ENCODE results near the gene NFATC2IP.
"Not testable (repeated sequence)": the region's sequence is repeated elsewhere in the genome, so short reads cannot be mapped to it uniquely, and the experiment has no call there.

Gene NFATC2IP

GRCh38 chr16:28991687-28992086 lies 41.0 kb downstream of the NFATC2IP start:
- DNase-seq (ENCODE audit: low read depth): no peak
- H3K4me3 ChIP-seq (ENCODE audit: control insufficient read depth, low read depth, low read length): no peak overlapping the region
- no peak for TF ChIP-seq CTCF (conservative IDR thresholded peaks at IDR 0.05; ENCODE audit: control insufficient read depth, insufficient read depth, low read depth, low read length)

GRCh38 chr16:28992496-28992895 lies 41.8 kb downstream of the NFATC2IP start:
- no peak for DNase-seq (ENCODE audit: low read depth)
- no peak overlapping the region for H3K4me3 ChIP-seq (ENCODE audit: control insufficient read depth, low read depth, low read length)
- TF ChIP-seq CTCF (conservative IDR thresholded peaks at IDR 0.05; ENCODE audit: control insufficient read depth, insufficient read depth, low read depth, low read length): no peak

GRCh38 chr16:28998837-28999236 lies 48.1 kb downstream of the NFATC2IP start:
- no peak for TF ChIP-seq CTCF (conservative IDR thresholded peaks at IDR 0.05; ENCODE audit: control insufficient read depth, insufficient read depth, low read depth, low read length)
- no peak overlapping the region for H3K4me3 ChIP-seq (ENCODE audit: control insufficient read depth, low read depth, low read length)
- DNase-seq (ENCODE audit: low read depth): no peak

- no peak for TF ChIP-seq CTCF (conservative IDR thresholded peaks at IDR 0.05; ENCODE audit: control insufficient read depth, insufficient read depth, low read depth, low read length)
- DNase-seq (ENCODE audit: low read depth): no peak
- H3K4me3 ChIP-seq (ENCODE audit: control insufficient read depth, low read depth, low read length): no peak overlapping the region
These were observed 48.8 kb downstream of the NFATC2IP start for GRCh38 chr16:28999577-28999976.

- DNase-seq (ENCODE audit: low read depth): no peak
- no peak for TF ChIP-seq CTCF (conservative IDR thresholded peaks at IDR 0.05; ENCODE audit: control insufficient read depth, insufficient read depth, low read depth, low read length)
- H3K4me3 ChIP-seq (ENCODE audit: control insufficient read depth, low read depth, low read length): no peak overlapping the region
These were observed 49.3 kb downstream of the NFATC2IP start for GRCh38 chr16:29000019-29000418.

GRCh38 chr16:29004496-29005139 lies 53.9 kb downstream of the NFATC2IP start:
- DNase-seq (ENCODE audit: low read depth): peak; percentile 60
- not testable (repeated sequence) for H3K4me3 ChIP-seq (ENCODE audit: control insufficient read depth, low read depth, low read length)

GRCh38 chr16:29007730-29008593 lies 57.2 kb downstream of the NFATC2IP start:
- no peak for TF ChIP-seq CTCF (conservative IDR thresholded peaks at IDR 0.05; ENCODE audit: control insufficient read depth, insufficient read depth, low read depth, low read length)
- no peak overlapping the region for H3K4me3 ChIP-seq (ENCODE audit: control insufficient read depth, low read depth, low read length)
- DNase-seq (ENCODE audit: low read depth): peak; percentile 98
